GM18861 (cell line): Measurements from ENCODE around the gene PSAT1.

Experiments
- ATAC-seq: cut with Tn5 transposase; IDR thresholded peaks from one replicate; pipeline ENCODE4 v1.9.1; 2021; ENCODE audit not compliant: unreplicated experiment

Gene PSAT1

GRCh38 chr9:78365748-78366697 is 69.1 kb downstream of the PSAT1 start:
- ATAC-seq: no peak

- no peak for ATAC-seq
These were observed 69.9 kb downstream of the PSAT1 start for GRCh38 chr9:78366827-78367226.

GRCh38 chr9:78368236-78368635 is 71.3 kb downstream of the PSAT1 start:
- ATAC-seq: no peak

GRCh38 chr9:78369639-78370219 is 72.8 kb downstream of the PSAT1 start:
- peak; percentile 67 for ATAC-seq

- no peak for ATAC-seq
These were observed 74.1 kb downstream of the PSAT1 start for GRCh38 chr9:78370991-78371390.

GRCh38 chr9:78371981-78372380 is 75.1 kb downstream of the PSAT1 start:
- ATAC-seq: no peak
